ENCODE results near the gene RNFT2. TPM values are rescaled to one million over a fixed set of nuclear protein-coding genes. Genes with fewer than 3 reads are reported as not detected.

RNFT2 gene
- total RNA-seq, 2 experiments from 2014 or later = 13.0 to 15.8 TPM

- peaks cover 26% of the 10 kb centered on the region for H3K27me3 Mint-ChIP-seq (ENCODE audit: low read depth)
- no peaks in the 10 kb centered on the region for H3K9me3 Mint-ChIP-seq
- no peak for DNase-seq
- H3K4me3 Mint-ChIP-seq = no peak overlapping the region
- peaks cover 8% of the 10 kb centered on the region for H3K4me1 Mint-ChIP-seq (ENCODE audit: low read depth)
- CTCF ChIA-PET = interaction anchor here (0.7 to 3.5 kb wide), 3 partner anchors 11 to 423 kb away, joined by 3 to 14 read pairs (median 3); no protein-coding TSS in a partner anchor
- no peaks in the 10 kb centered on the region for H3K36me3 Mint-ChIP-seq (ENCODE audit: low read depth)
- intact Hi-C loops (cut with micrococcal nuclease) = no loop called here
- H3K27ac Mint-ChIP-seq = no peak overlapping the region
These were observed 40.0 kb upstream of the RNFT2 start for GRCh38 chr12:116698116-116698515.

- intact Hi-C loops (cut with micrococcal nuclease) = no loop called here
These were observed 39.5 kb upstream of the RNFT2 start for GRCh38 chr12:116698554-116699075.

GRCh38 chr12:116700066-116700465 is 38.0 kb upstream of the RNFT2 start:
- Mint-ChIP-seq H3K9me3 (no peaks in the 10 kb centered on the region), H3K27me3 (ENCODE audit: low read depth) (peaks cover 10% of the 10 kb centered on the region), H3K27ac (no peak overlapping the region), H3K4me3 (no peak overlapping the region), H3K36me3 (ENCODE audit: low read depth) (no peaks in the 10 kb centered on the region), H3K4me1 (ENCODE audit: low read depth) (peaks cover 3% of the 10 kb centered on the region)
- CTCF ChIA-PET = interaction anchor here (0.7 to 3.5 kb wide), 3 partner anchors 9 to 182 kb away, joined by 3 to 14 read pairs (median 3); no protein-coding TSS in a partner anchor
- intact Hi-C loops (cut with micrococcal nuclease) = loop anchor here (5.0 kb wide), 2 partner anchors 432 to 1137 kb away; no protein-coding TSS in a partner anchor
- no peak for DNase-seq

More at GRCh38 chr12:116698554-116699075, 39.5 kb upstream of the RNFT2 start:
- no peak overlapping the region for H3K4me3 Mint-ChIP-seq
- no peaks in the 10 kb centered on the region for H3K36me3 Mint-ChIP-seq (ENCODE audit: low read depth)
- H3K27me3 Mint-ChIP-seq (ENCODE audit: low read depth) = peaks cover 22% of the 10 kb centered on the region
- DNase-seq = no peak
- H3K4me1 Mint-ChIP-seq (ENCODE audit: low read depth) = peaks cover 7% of the 10 kb centered on the region
- no peaks in the 10 kb centered on the region for H3K9me3 Mint-ChIP-seq
- CTCF ChIA-PET = interaction anchor here (0.6 to 3.5 kb wide), 4 partner anchors 10 to 1952 kb away, joined by 3 to 14 read pairs (median 4); no protein-coding TSS in a partner anchor
- no peak overlapping the region for H3K27ac Mint-ChIP-seq

GRCh38 chr12:116701432-116701831 is 36.7 kb upstream of the RNFT2 start:
- CTCF ChIA-PET = interaction anchor here (0.6 to 3.5 kb wide), 5 partner anchors 8 to 143 kb away, joined by 3 to 14 read pairs (median 3); no protein-coding TSS in a partner anchor
- H3K4me1 Mint-ChIP-seq (ENCODE audit: low read depth) = peaks cover 2% of the 10 kb centered on the region

GRCh38 chr12:116703214-116703795 is 34.8 kb upstream of the RNFT2 start:
- Mint-ChIP-seq H3K27ac (no peak overlapping the region), H3K4me3 (no peak overlapping the region), H3K36me3 (ENCODE audit: low read depth) (no peaks in the 10 kb centered on the region), H3K27me3 (ENCODE audit: low read depth) (peaks cover 2% of the 10 kb centered on the region), H3K9me3 (no peaks in the 10 kb centered on the region), H3K4me1 (ENCODE audit: low read depth) (peaks cover 2% of the 10 kb centered on the region)
- intact Hi-C loops (cut with micrococcal nuclease) = loop anchor here (1.0 to 5.0 kb wide), 6 partner anchors 179 to 1134 kb away; no protein-coding TSS in a partner anchor
- peak; percentile 78 for DNase-seq
- CTCF ChIA-PET = interaction anchor here (0.6 to 1.9 kb wide), 26 partner anchors 12 to 523 kb away, joined by 3 to 6 read pairs (median 4); no protein-coding TSS in a partner anchor

More at GRCh38 chr12:116701432-116701831, 36.7 kb upstream of the RNFT2 start:
- Mint-ChIP-seq H3K27me3 (ENCODE audit: low read depth) (peaks cover 2% of the 10 kb centered on the region), H3K36me3 (ENCODE audit: low read depth) (no peaks in the 10 kb centered on the region), H3K27ac (no peak overlapping the region), H3K4me3 (no peak overlapping the region), H3K9me3 (no peaks in the 10 kb centered on the region)
- intact Hi-C loops (cut with micrococcal nuclease) = loop anchor here (5.0 kb wide), 2 partner anchors 431 to 1136 kb away; no protein-coding TSS in a partner anchor
- no peak for DNase-seq

GRCh38 chr12:116707751-116708150 is 30.4 kb upstream of the RNFT2 start:
- Mint-ChIP-seq H3K27ac (no peak overlapping the region), H3K4me1 (ENCODE audit: low read depth) (peaks cover 9% of the 10 kb centered on the region), H3K9me3 (no peaks in the 10 kb centered on the region), H3K4me3 (no peak overlapping the region), H3K27me3 (ENCODE audit: low read depth) (peaks cover 8% of the 10 kb centered on the region), H3K36me3 (ENCODE audit: low read depth) (no peaks in the 10 kb centered on the region)
- CTCF ChIA-PET = interaction anchor here (0.6 to 2.3 kb wide), 3 partner anchors 22 to 413 kb away, joined by 3 to 8 read pairs (median 5); no protein-coding TSS in a partner anchor
- DNase-seq = no peak
- intact Hi-C loops (cut with micrococcal nuclease) = loop anchor here (5.0 kb wide), 3 partner anchors 565 to 710 kb away; no protein-coding TSS in a partner anchor

- DNase-seq = peak; percentile 71
- intact Hi-C loops (cut with micrococcal nuclease) = loop anchor here (5.0 kb wide), 3 partner anchors 567 to 712 kb away; no protein-coding TSS in a partner anchor
- CTCF ChIA-PET = interaction anchor here (0.6 to 2.3 kb wide), 25 partner anchors 9 to 1147 kb away, joined by 3 to 15 read pairs (median 3); partner anchors contain the start of gene MAP1LC3B2
- H3K9me3 Mint-ChIP-seq = no peaks in the 10 kb centered on the region
- H3K4me3 Mint-ChIP-seq = peak overlapping the region; percentile 63
- H3K36me3 Mint-ChIP-seq (ENCODE audit: low read depth) = no peaks in the 10 kb centered on the region
- no peak overlapping the region for H3K27ac Mint-ChIP-seq
- H3K4me1 Mint-ChIP-seq (ENCODE audit: low read depth) = peaks cover 8% of the 10 kb centered on the region
- peaks cover 6% of the 10 kb centered on the region for H3K27me3 Mint-ChIP-seq (ENCODE audit: low read depth)
These were observed 29.0 kb upstream of the RNFT2 start for GRCh38 chr12:116708826-116709756.

- Mint-ChIP-seq H3K4me1 (ENCODE audit: low read depth) (peaks cover 8% of the 10 kb centered on the region), H3K27me3 (ENCODE audit: low read depth) (peaks cover 6% of the 10 kb centered on the region), H3K9me3 (no peaks in the 10 kb centered on the region), H3K27ac (no peak overlapping the region), H3K4me3 (no peak overlapping the region), H3K36me3 (ENCODE audit: low read depth) (no peaks in the 10 kb centered on the region)
- intact Hi-C loops (cut with micrococcal nuclease) = loop anchor here (5.0 kb wide), 3 partner anchors 567 to 712 kb away; no protein-coding TSS in a partner anchor
- no peak for DNase-seq
- CTCF ChIA-PET = interaction anchor here (0.5 to 2.3 kb wide), 25 partner anchors 10 to 1147 kb away, joined by 3 to 15 read pairs (median 3); partner anchors contain the start of gene MAP1LC3B2
These were observed 28.3 kb upstream of the RNFT2 start for GRCh38 chr12:116709768-116710167.

- Mint-ChIP-seq H3K36me3 (ENCODE audit: low read depth) (no peaks in the 10 kb centered on the region), H3K4me1 (ENCODE audit: low read depth) (peaks cover 8% of the 10 kb centered on the region), H3K4me3 (no peak overlapping the region), H3K27ac (no peak overlapping the region), H3K27me3 (ENCODE audit: low read depth) (peaks cover 6% of the 10 kb centered on the region), H3K9me3 (no peaks in the 10 kb centered on the region)
- CTCF ChIA-PET = interaction anchor here (0.5 to 2.1 kb wide), 4 partner anchors 9 to 245 kb away, joined by 3 to 15 read pairs (median 3); no protein-coding TSS in a partner anchor
- intact Hi-C loops (cut with micrococcal nuclease) = no loop called here
- no peak for DNase-seq
These were observed 27.6 kb upstream of the RNFT2 start for GRCh38 chr12:116710370-116711150.

- peaks cover 6% of the 10 kb centered on the region for H3K27me3 Mint-ChIP-seq (ENCODE audit: low read depth)
- H3K4me3 Mint-ChIP-seq = no peak overlapping the region
- peaks cover 8% of the 10 kb centered on the region for H3K4me1 Mint-ChIP-seq (ENCODE audit: low read depth)
- no peak overlapping the region for H3K27ac Mint-ChIP-seq
- no peak for DNase-seq
- no peaks in the 10 kb centered on the region for H3K9me3 Mint-ChIP-seq
- intact Hi-C loops (cut with micrococcal nuclease) = no loop called here
- CTCF ChIA-PET = interaction anchor here (0.6 kb wide), 1 partner anchor 21 kb away, joined by 3 read pairs; no protein-coding TSS in a partner anchor
- peaks cover 3% of the 10 kb centered on the region for H3K36me3 Mint-ChIP-seq (ENCODE audit: low read depth)
These were observed 25.4 kb upstream of the RNFT2 start for GRCh38 chr12:116712458-116713303.

Data from activated naive CD4-positive, alpha-beta T cell treated with anti-CD3 and anti-CD28 coated beads for 36 hours (primary cell).